COLO829 (cell line): ENCODE data around the gene AKTIP.

Source experiments
- DNase-seq: peaks from one replicate; pipeline ENCODE4 v3.0.0; 2012; ENCODE audit warnings: low spot score

Gene AKTIP

DNA sequence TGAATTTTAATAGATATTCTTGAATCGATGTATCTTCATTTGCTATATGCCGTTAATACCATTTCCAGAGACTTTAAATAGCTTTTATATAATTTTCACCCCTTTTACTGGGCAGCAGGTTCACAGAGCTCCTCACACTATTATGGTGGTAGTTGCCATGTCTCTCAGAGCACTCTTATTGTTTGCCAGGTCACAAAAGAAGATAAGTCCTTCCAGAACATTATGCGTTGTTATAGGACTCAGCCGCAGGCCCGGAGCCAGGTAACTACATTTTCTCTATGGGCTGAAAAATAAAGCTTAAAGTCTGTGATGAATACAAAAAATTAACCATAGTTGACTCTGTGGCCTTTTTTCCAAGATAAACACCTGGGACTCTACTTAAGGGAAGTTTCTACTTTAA is 24.0 kb downstream of the AKTIP start:
- DNase-seq: no peak

DNA sequence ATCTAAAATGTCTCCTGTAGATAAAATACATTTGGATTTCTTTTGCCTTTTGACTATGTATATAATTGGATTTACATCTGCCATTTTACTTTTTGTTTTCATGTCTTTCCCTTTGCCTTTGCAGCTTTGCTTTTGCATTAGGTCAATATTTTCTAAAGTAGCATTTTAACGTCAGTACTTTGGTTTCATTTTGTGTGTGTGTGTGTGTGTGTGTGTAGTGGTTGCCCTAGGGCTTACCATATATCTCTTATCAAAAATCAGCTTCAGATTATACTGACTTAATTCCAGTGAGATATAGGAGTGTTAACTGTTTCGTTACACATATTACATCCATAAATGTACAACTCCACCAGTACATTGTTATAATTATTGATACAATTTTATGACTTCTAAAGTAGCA is 26.1 kb downstream of the AKTIP start:
- DNase-seq: no peak

GRCh38 chr16:53465606-53466280 is 37.3 kb downstream of the AKTIP start:
- DNase-seq: peak; percentile 6

GRCh38 chr16:53458635-53459034 is 44.4 kb downstream of the AKTIP start:
- DNase-seq: no peak

DNA sequence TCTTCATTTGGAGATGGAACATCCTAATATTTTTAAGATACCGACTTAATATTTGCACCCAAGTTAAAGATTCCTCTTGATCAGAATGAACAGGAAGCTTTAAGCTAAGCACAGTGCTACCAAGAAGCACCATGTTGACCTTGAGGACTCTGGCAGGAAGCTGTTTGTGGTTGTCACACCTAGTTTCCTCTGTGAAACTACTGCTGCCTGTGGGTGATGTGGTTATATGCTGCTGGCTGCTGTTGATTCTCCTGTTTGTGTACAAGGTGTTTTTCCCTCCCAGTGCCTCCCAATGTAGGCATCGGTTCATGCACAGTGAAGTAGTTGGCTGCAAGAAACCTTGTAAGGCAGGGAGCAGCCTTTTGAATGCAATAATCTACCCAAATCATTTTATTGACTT is 45.3 kb downstream of the AKTIP start:
- no peak for DNase-seq

DNA sequence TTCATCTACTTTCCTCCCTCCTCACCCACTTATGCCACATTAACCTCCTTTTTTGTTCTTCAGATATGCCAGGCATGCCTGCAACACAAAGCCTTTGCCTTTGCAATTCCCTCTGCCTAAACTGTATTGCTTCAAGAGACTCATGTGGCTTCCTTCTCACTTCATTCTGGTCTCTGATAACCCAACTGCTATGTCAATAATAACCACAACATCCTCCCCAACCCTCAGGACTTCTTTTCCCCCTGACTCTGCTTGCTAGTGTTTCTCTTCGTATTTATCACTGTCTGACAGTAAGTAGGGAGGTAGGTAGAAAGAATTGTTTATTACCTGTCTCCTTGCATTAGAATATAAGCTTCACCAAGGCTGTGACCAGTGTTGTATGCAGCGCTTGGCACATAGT is 46.4 kb downstream of the AKTIP start:
- no peak for DNase-seq

- no peak for DNase-seq
These were observed 49.1 kb downstream of the AKTIP start for GRCh38 chr16:53453928-53454327.

- DNase-seq: no peak
These were observed 53.0 kb downstream of the AKTIP start for GRCh38 chr16:53449816-53450517.

DNA sequence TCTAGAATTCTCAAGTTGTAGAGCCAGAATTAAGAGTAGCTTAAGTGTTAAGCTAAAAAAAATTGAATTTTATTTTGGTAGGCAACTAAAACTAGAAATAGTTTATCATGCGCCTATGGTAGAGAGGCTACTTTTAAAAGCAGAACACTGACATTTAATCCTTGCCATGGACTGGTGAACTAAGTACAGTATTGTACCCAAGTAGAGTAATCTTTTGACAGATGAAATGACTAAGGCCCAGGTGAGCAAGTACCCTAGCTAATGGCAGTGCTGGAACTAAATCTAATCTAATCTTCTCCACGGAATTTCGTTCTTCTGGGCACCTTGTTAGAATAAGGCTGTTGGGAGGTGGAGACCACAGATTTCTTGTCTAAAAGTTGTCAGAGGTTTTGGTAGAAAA is 56.9 kb downstream of the AKTIP start:
- no peak for DNase-seq

DNA sequence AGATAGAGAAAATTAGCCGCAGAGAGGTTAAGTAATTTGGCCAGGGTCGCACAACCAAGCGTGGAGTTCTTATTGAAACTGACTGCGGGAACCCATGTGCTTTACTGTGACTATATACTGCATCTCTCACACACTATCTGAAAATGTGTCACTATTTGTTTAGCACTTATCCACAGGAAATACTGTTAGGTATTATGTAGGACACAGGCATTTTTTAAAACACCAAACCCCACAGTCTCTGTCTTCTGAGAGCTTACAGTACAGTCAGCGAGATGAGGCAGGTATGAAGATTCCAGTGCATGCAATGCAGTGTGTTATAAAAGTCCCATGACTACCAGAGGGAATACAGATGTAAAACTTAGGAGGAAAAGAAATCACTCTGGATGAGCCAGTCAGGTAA is 57.5 kb downstream of the AKTIP start:
- DNase-seq: no peak
